Naive B cell (primary cell): ENCODE results near the gene ADTRP. TPM values are rescaled to one million over a fixed set of nuclear protein-coding genes. Genes with fewer than 3 reads are reported as not detected.
"Not testable (repeated sequence)": the region's sequence is repeated elsewhere in the genome, so short reads cannot be mapped to it uniquely, and the experiment has no call there.

ENCODE experiments used
- ATAC-seq, 2 donors: fragments of 150-1000 bp; cut with Tn5 transposase; 2 replicates each; pipeline ENCODE4 v1.10.0; 2021; ENCODE audit warnings: low read depth in 2 of 2, mild to moderate bottlenecking in 2 of 2, moderate library complexity in 2 of 2
- DNase-seq: peaks from one replicate; pipeline ENCODE4 v3.0.0; 2022
- H3K27ac Mint-ChIP-seq, 6 donors: one replicate each; pipeline ENCODE4 v1.8.0; 2020 to 2022; ENCODE audit warnings: mild to moderate bottlenecking in 6 of 6, mixed read lengths in 6 of 6, moderate library complexity in 5 of 6, inconsistent platforms in 2 of 6
- H3K27me3 Mint-ChIP-seq, 3 donors: one replicate each; pipeline ENCODE4 v1.8.0; 2021 to 2022; ENCODE audit warnings: mixed read lengths in 3 of 3, mild to moderate bottlenecking in 1 of 3
- H3K36me3 Mint-ChIP-seq, 2 donors: one replicate each; pipeline ENCODE4 v1.8.0; 2020 to 2022; ENCODE audit warnings: mixed read lengths in 2 of 2, inconsistent platforms in 1 of 2, mild to moderate bottlenecking in 1 of 2
- H3K4me1 Mint-ChIP-seq, 3 donors: one replicate each; pipeline ENCODE4 v1.8.0; 2020 to 2022; ENCODE audit warnings: mixed read lengths in 3 of 3, inconsistent platforms in 1 of 3, mild to moderate bottlenecking in 1 of 3, moderate library complexity in 1 of 3
- H3K4me3 Mint-ChIP-seq, 8 donors: one replicate each; pipeline ENCODE4 v1.8.0; 2020 to 2022; ENCODE audit warnings: mild to moderate bottlenecking in 8 of 8, mixed read lengths in 8 of 8, moderate library complexity in 8 of 8, inconsistent platforms in 2 of 8
- H3K9me3 Mint-ChIP-seq, 7 donors: one replicate each; pipeline ENCODE4 v1.8.0; 2020 to 2022; ENCODE audit warnings: mixed read lengths in 7 of 7, mild to moderate bottlenecking in 5 of 7, inconsistent platforms in 2 of 7, moderate library complexity in 1 of 7
- polyA plus RNA-seq, 6 donors: library from polyadenylated mRNA; unstranded; fragments of 300-500 nt; fragmentation: Illumina TruSeq; gene quantifications; one replicate each; pipeline ENCODE4 v1.2.3, GENCODE V29; 2021; ENCODE audit warnings: low read depth in 6 of 6

The ADTRP gene
- polyA plus RNA-seq, 6 donors from 2014 or later, result not detected

DNA sequence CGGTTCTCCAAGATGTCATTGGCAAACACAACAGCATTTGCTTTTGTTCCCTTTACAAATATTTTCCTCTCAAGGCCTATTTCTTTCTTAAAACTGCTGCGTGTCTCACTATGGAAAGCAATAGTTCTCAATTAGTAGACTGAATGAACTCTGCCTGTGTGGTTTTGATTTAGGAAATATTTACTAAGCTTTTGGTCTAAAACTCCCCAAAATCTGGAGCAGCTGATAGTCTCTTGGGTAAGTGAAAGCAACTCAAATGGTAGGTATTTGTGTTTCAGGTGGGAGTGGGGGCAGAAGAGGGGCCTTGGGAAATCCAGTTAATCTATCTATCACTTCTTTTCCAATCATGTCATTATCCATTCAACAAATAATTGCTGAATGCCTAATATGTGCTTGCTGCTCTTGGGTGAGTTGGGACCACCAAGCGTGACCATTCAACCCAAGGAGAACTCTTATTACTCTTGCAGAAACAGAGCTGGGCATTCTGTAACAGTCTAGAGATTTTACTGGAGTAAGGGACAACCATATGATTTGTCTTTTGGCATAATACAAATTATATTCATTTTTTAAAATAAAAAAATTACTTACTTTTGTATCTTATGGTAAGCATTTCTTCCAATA lies 33.2 kb upstream of the ADTRP start:
- no peak overlapping the region for H3K4me3 Mint-ChIP-seq
- H3K4me1 Mint-ChIP-seq, result no peaks in the 10 kb centered on the region
- no peaks in the 10 kb centered on the region for H3K9me3 Mint-ChIP-seq
- H3K36me3 Mint-ChIP-seq, result no peaks in the 10 kb centered on the region
- ATAC-seq (no peak), DNase-seq (no peak)
- H3K27me3 Mint-ChIP-seq, result peaks cover 3 to 10% (median 3%) of the 10 kb centered on the region in 3 donors
- H3K27ac Mint-ChIP-seq, result no peak overlapping the region

- ATAC-seq (no peak), DNase-seq (no peak)
- Mint-ChIP-seq H3K4me1 (no peaks in the 10 kb centered on the region), H3K36me3 (no peaks in the 10 kb centered on the region), H3K27ac (no peak overlapping the region), H3K27me3 (peaks cover 6 to 10% (median 10%) of the 10 kb centered on the region in 3 donors), H3K9me3 (no peaks in the 10 kb centered on the region), H3K4me3 (no peak overlapping the region)
Observed at GRCh38 chr6:11810854-11811643, 32.4 kb upstream of the ADTRP start.

DNA sequence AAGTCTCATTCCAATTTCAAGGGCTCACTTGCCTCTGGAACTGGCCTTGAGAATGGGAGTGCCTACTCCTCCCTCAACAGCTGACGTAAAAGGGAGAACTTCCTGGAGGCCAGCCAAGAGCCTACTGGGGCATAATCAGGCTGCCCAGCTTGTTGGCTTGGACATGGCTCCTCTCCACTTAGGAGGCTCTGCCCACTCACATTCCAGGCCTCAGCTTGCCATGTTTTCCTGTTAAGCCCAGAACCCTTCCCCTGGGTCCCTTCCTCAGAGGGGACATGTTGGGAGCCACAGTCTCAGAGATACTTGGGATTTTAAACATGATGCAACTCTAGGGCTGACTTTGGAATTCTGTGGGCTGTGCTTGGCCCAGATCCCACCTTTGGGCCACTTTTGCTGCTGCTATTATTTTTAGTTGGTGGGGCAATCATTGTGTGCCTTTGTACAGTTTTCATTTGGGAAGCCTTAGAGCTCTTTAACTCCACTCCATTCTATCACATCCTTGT lies 31.5 kb upstream of the ADTRP start:
- no peaks in the 10 kb centered on the region for H3K4me1 Mint-ChIP-seq
- no peak overlapping the region for H3K27ac Mint-ChIP-seq
- no peak overlapping the region for H3K4me3 Mint-ChIP-seq
- ATAC-seq (no peak), DNase-seq (no peak)
- peaks cover 9 to 12% (median 10%) of the 10 kb centered on the region in 3 donors for H3K27me3 Mint-ChIP-seq
- no peaks in the 10 kb centered on the region for H3K9me3 Mint-ChIP-seq
- no peaks in the 10 kb centered on the region for H3K36me3 Mint-ChIP-seq

DNA sequence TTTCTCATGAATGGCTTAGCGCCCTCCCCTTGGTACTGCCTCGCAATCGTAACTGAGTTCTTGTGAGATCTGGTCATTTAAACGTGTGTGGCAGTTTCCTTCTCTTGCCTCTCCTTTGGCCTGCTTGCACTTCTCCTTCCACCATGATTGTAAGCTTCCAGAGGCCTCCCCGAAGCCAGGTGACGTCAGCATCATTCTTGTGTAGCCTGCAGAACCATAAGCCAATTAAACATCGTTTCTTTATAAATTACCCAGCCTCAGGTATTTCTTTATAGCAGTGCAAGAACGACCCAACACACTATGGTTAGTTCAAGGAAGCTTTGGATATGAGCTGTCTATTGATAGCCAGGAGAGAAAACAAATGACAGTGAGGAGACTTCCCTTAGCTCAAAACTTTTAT lies 29.5 kb upstream of the ADTRP start:
- H3K36me3 Mint-ChIP-seq, result no peaks in the 10 kb centered on the region
- no peak for DNase-seq
- no peak overlapping the region for H3K27ac Mint-ChIP-seq
- ATAC-seq, result no peak
- H3K4me1 Mint-ChIP-seq, result no peaks in the 10 kb centered on the region
- no peaks in the 10 kb centered on the region for H3K9me3 Mint-ChIP-seq
- H3K4me3 Mint-ChIP-seq, result no peak overlapping the region
- peaks cover 4 to 12% (median 11%) of the 10 kb centered on the region in 3 donors for H3K27me3 Mint-ChIP-seq

DNA sequence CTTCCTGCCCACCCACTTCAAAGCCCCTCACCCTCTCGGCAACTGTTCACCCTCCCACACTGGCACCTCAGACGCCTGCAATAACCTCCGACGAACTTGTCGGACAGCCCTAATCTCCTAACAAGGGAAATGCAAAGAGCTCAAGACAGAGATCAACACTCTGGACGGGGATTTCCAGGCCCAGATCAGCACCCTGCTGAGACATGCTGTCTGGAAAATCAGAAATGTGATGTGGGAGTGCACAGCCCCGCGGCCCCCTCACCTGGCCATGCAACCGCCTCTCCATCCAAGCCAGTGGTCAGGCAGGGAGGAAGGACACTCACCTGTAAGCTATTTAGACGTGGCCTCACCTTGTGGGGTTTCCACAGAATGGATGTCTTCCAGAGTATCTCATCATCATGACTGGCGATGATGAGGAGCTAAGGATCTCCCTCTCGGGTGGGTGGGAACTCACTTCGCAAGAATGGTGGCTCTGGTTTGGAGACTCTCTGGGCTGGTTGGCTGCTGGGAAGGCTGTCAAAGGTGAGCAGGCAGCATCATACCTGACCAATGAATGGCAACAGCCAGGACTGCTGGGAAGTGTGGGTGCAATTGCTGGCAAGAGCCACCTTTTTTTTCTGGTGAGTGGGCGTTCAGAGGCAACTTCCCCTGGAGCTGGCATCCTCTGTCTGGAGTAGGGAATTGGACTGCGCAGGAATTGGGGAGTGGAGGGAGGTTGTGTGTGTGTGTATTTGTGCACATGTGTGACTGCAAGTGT lies 28.1 kb upstream of the ADTRP start:
- ATAC-seq (no peak), DNase-seq (no peak)
- Mint-ChIP-seq H3K27ac (no peak overlapping the region), H3K9me3 (no peaks in the 10 kb centered on the region), H3K36me3 (no peaks in the 10 kb centered on the region), H3K4me3 (no peak overlapping the region), H3K27me3 (peaks cover 4 to 12% (median 11%) of the 10 kb centered on the region in 3 donors), H3K4me1 (no peaks in the 10 kb centered on the region)

DNA sequence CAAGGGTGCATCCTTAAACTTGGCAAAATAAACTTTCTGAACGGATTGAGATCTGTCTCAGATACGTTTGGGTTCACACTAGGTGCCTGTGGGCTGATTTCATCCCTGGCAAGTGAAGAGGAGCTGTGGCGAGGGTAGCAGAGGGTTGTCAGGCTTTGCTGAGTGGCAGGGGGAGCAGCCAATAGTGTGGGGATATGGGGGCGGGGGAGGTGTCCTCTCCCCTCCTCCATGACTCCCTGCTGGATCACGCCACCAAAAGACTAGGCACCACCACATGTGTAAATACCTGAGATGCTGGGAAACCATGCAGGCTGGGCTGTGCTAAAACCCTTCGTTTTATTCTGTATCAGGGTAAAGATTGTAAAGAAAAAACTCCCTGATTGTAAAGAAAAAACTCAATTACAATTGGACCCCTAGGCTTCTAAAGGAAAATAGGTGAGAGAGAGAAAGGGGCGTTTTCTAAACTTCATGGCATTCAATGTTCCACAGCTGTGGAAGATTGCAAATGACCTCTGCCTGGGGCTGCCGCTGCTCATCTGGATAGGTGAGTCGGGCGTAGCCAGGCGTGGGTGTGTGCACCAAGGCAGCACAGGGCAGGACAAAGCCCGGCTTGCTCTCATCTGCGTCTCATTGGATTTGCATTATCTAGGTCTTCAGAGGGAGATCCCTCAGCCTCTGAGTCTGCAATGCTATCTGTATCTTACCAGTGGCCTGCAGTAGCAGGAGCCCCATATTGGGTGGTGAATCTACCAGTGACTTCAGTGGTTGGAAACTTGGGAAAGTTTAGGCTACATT lies 26.9 kb upstream of the ADTRP start:
- no peak overlapping the region for H3K27ac Mint-ChIP-seq
- ATAC-seq, result no peak
- H3K4me3 Mint-ChIP-seq, result no peak overlapping the region
- H3K36me3 Mint-ChIP-seq, result no peaks in the 10 kb centered on the region
- H3K4me1 Mint-ChIP-seq, result no peaks in the 10 kb centered on the region
- no peaks in the 10 kb centered on the region for H3K9me3 Mint-ChIP-seq
- no peak for DNase-seq
- peaks cover 4 to 12% (median 11%) of the 10 kb centered on the region in 3 donors for H3K27me3 Mint-ChIP-seq

DNA sequence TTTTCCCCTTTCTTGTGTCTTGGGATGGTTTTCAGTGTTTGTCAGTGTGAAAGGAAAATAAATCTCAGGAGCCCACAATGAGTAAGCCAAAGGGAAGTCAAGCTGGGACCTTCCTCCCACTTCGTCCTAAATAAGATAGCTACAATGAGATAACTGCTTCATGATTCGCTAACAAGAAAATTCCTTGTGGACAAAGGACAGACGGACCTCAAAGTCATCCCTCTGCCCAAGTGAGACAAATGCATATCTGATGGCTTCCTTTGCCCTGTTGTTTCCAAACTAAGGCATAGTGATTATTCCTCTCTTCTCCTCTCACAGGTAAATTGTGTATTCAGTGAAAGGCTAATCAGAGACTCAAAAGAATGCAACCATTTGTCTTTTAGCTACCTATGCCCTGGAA lies 26.1 kb upstream of the ADTRP start:
- no peaks in the 10 kb centered on the region for H3K36me3 Mint-ChIP-seq
- H3K9me3 Mint-ChIP-seq, result no peaks in the 10 kb centered on the region
- H3K27ac Mint-ChIP-seq, result no peak overlapping the region
- DNase-seq (no peak), ATAC-seq (no peak)
- no peak overlapping the region for H3K4me3 Mint-ChIP-seq
- H3K27me3 Mint-ChIP-seq, result peaks cover 4 to 12% (median 11%) of the 10 kb centered on the region in 3 donors
- no peaks in the 10 kb centered on the region for H3K4me1 Mint-ChIP-seq

DNA sequence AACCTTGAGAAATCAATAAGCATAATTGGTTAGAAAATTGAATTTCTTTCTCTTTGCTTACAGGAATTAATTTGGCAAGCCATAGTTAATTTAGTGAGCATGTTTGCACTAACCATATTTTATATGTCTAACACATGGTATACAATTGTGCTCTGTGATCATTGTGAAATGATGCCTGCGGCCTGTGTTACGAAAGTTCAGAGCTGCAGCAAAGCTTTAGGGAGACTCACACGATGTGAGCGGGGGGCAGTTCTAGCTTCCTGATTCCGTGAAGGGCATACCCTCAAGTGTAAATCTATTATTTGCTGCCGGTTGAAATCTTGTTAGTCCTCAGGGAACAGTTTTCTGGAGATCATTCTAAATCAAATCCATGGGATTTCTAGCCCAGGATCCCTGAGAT lies 25.5 kb upstream of the ADTRP start:
- ATAC-seq, result no peak
- Mint-ChIP-seq H3K4me1 (no peaks in the 10 kb centered on the region), H3K4me3 (no peak overlapping the region), H3K36me3 (no peaks in the 10 kb centered on the region), H3K27ac (no peak overlapping the region), H3K9me3 (no peaks in the 10 kb centered on the region), H3K27me3 (peaks cover 4 to 12% (median 11%) of the 10 kb centered on the region in 3 donors)
- no peak for DNase-seq

- Mint-ChIP-seq H3K27me3 (peaks cover 0 to 12% (median 11%) of the 10 kb centered on the region in 3 donors), H3K9me3 (no peaks in the 10 kb centered on the region), H3K36me3 (no peaks in the 10 kb centered on the region), H3K4me1 (no peaks in the 10 kb centered on the region), H3K4me3 (no peak overlapping the region), H3K27ac (no peak overlapping the region)
- no peak for DNase-seq
- ATAC-seq, result no peak
Observed at GRCh38 chr6:11803591-11803971, 25.0 kb upstream of the ADTRP start.

GRCh38 chr6:11802886-11803590 lies 24.4 kb upstream of the ADTRP start:
- no peak for ATAC-seq
- Mint-ChIP-seq H3K36me3 (no peaks in the 10 kb centered on the region), H3K27ac (no peak overlapping the region), H3K9me3 (no peaks in the 10 kb centered on the region), H3K4me1 (no peaks in the 10 kb centered on the region), H3K4me3 (no peak overlapping the region), H3K27me3 (peaks cover 0 to 12% (median 11%) of the 10 kb centered on the region in 3 donors)
- DNase-seq, result no peak

DNA sequence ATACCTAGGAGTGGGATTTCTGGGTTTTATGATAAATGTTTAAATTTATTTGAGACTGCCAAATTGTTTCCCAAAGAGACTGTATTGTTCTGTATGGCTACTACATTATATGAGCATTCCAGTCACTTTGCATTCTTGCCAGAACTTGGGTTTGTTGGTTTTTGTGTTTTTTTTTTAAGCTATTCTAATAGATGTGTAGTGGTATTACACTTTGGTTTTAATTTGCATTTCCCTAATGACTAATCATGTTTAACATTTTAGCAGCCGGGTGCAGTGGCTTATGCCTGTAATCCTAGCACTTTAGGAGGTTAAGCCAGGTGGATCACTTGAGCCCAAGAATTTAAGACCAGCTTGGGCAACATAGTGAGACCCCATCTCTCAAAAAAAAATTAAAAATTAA lies 21.9 kb upstream of the ADTRP start:
- not testable (repeated sequence) for H3K9me3 Mint-ChIP-seq, H3K27me3 Mint-ChIP-seq, DNase-seq, ATAC-seq, H3K4me1 Mint-ChIP-seq, H3K36me3 Mint-ChIP-seq, H3K4me3 Mint-ChIP-seq, H3K27ac Mint-ChIP-seq

GRCh38 chr6:11798538-11798937 lies 19.9 kb upstream of the ADTRP start:
- Mint-ChIP-seq H3K27me3 (no peaks in the 10 kb centered on the region), H3K27ac (no peak overlapping the region), H3K36me3 (no peaks in the 10 kb centered on the region), H3K4me1 (no peaks in the 10 kb centered on the region), H3K4me3 (no peak overlapping the region), H3K9me3 (peaks cover 0 to 16% (median 10%) of the 10 kb centered on the region in 7 donors)
- no peak for ATAC-seq
- DNase-seq, result no peak

DNA sequence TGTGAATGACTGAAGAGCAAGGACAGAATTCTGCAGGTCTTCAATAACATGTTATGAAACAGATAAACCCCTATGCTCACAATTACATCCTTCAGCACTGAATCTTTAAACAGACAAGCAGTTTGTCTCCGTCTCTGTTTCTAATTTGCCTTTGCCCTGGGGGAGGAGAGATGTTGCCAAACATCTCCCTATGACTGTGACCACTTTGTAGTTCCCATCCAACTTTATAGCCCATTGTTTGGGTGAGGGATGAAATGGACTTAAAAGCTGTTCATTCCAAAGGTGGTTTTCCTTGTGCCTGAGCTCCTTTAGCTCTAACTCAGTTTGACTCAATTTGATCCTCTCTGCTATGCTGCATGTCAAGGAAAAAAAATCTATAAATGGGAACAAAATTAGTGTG lies 19.5 kb upstream of the ADTRP start:
- DNase-seq (no peak), ATAC-seq (no peak)
- Mint-ChIP-seq H3K4me1 (no peaks in the 10 kb centered on the region), H3K4me3 (no peak overlapping the region), H3K36me3 (peaks cover 0 to 4% of the 10 kb centered on the region in 2 donors), H3K27ac (no peak overlapping the region), H3K9me3 (peaks cover 0 to 20% (median 13%) of the 10 kb centered on the region in 7 donors), H3K27me3 (no peaks in the 10 kb centered on the region)
